CD14-positive monocyte (primary cell): Measurements from ENCODE around the gene USP3. TPM values are rescaled to one million over a fixed set of nuclear protein-coding genes. Genes with fewer than 3 reads are reported as not detected.

Experiments
- DNase-seq, 3 donors: peaks; one replicate each; pipeline ENCODE4 v3.0.0-alpha.2; 2011 to 2022
- H2AFZ ChIP-seq: 2 replicates; pipeline ENCODE4 v1.6.0; 2012; ENCODE audit warnings: mild to moderate bottlenecking, low read depth, low read length, inconsistent platforms; ENCODE audit not compliant: insufficient read depth, poor library complexity, severe bottlenecking
- H3K27ac ChIP-seq, 2 donors: 1 replicate in 1 of 2; 2 replicates in 1 of 2; pipeline ENCODE4 v1.5.1; 2012 to 2013; ENCODE audit warnings: low read length in 2 of 2, control low read depth in 1 of 2, inconsistent platforms in 1 of 2, low read depth in 1 of 2, mild to moderate bottlenecking in 1 of 2
- H3K27me3 ChIP-seq, 2 donors: one replicate each; pipeline versions ENCODE4 v1.6.0 to v1.6.1; 2011 to 2013; ENCODE audit warnings: low read length in 2 of 2; ENCODE audit not compliant: control insufficient read depth in 2 of 2, insufficient read depth in 2 of 2
- H3K36me3 ChIP-seq, 2 donors: replicated peaks in 1 of 2; 1 replicate in 1 of 2; 2 replicates in 1 of 2; pipeline versions ENCODE4 v1.5.1 to v1.6.1; 2012 to 2013; ENCODE audit warnings: low read length in 2 of 2, control low read depth in 1 of 2, inconsistent platforms in 1 of 2, mild to moderate bottlenecking in 1 of 2; ENCODE audit not compliant: insufficient read depth in 2 of 2, control insufficient read depth in 1 of 2
- H3K4me1 ChIP-seq, 2 donors: 1 replicate in 1 of 2; 2 replicates in 1 of 2; pipeline versions ENCODE4 v1.5.1 to v1.6.1; 2012 to 2013; ENCODE audit warnings: low read length in 2 of 2, control low read depth in 1 of 2, inconsistent platforms in 1 of 2, mild to moderate bottlenecking in 1 of 2, moderate library complexity in 1 of 2; ENCODE audit not compliant: insufficient read depth in 2 of 2, control insufficient read depth in 1 of 2
- H3K4me2 ChIP-seq: replicated peaks from 2 replicates; pipeline ENCODE3; 2012; ENCODE audit warnings: low read length, moderate library complexity, mild to moderate bottlenecking; ENCODE audit not compliant: poor library complexity, severe bottlenecking; ENCODE audit errors: extremely low read depth
- H3K4me3 ChIP-seq, 3 experiments: fragments of 200-600 bp in 1 of 3; sonication (generic) in 1 of 3; replicated peaks in 1 of 3; 1 replicate in 2 of 3; 2 replicates in 1 of 3; pipeline ENCODE4 v1.5.1; 2011 to 2013; ENCODE audit warnings: low read length in 3 of 3, mild to moderate bottlenecking in 3 of 3, control low read depth in 2 of 3, low read depth in 2 of 3, inconsistent platforms in 1 of 3, moderate library complexity in 1 of 3
- H3K79me2 ChIP-seq: 2 replicates; pipeline ENCODE4 v1.6.0; 2012; ENCODE audit warnings: mild to moderate bottlenecking, control low read depth, inconsistent platforms, low read length, moderate library complexity; ENCODE audit not compliant: insufficient read depth
- H3K9ac ChIP-seq: 2 replicates; pipeline ENCODE4 v1.6.0; 2017; ENCODE audit warnings: low read length, mild to moderate bottlenecking; ENCODE audit not compliant: insufficient read depth, poor library complexity, severe bottlenecking
- H3K9me3 ChIP-seq, 2 donors: replicated peaks in 1 of 2; 1 replicate in 1 of 2; 2 replicates in 1 of 2; pipeline versions ENCODE4 v1.5.1 to v1.6.1; 2012 to 2013; ENCODE audit warnings: low read length in 2 of 2, control low read depth in 1 of 2; ENCODE audit not compliant: control insufficient read depth in 1 of 2, insufficient read depth in 1 of 2
- H4K20me1 ChIP-seq: 2 replicates; pipeline ENCODE4 v1.6.0; 2012; ENCODE audit warnings: mild to moderate bottlenecking, low read length, control low read depth, moderate library complexity; ENCODE audit not compliant: insufficient read depth
- H3K27ac Mint-ChIP-seq, 7 donors: one replicate each; pipeline ENCODE4 v1.8.0; 2020; ENCODE audit warnings: mild to moderate bottlenecking in 7 of 7, mixed read lengths in 7 of 7, moderate library complexity in 6 of 7, inconsistent platforms in 2 of 7
- H3K27me3 Mint-ChIP-seq, 3 donors: one replicate each; pipeline ENCODE4 v1.8.0; 2021 to 2022; ENCODE audit warnings: low read depth in 3 of 3, mild to moderate bottlenecking in 3 of 3, mixed read lengths in 3 of 3, moderate library complexity in 3 of 3, inconsistent platforms in 1 of 3
- H3K36me3 Mint-ChIP-seq, 2 donors: one replicate each; pipeline ENCODE4 v1.8.0; 2020; ENCODE audit warnings: mixed read lengths in 2 of 2, inconsistent platforms in 1 of 2, mild to moderate bottlenecking in 1 of 2
- H3K4me1 Mint-ChIP-seq: one replicate; pipeline ENCODE4 v1.8.0; 2020; ENCODE audit warnings: mild to moderate bottlenecking, mixed read lengths
- H3K4me3 Mint-ChIP-seq, 2 donors: one replicate each; pipeline ENCODE4 v1.8.0; 2020; ENCODE audit warnings: mild to moderate bottlenecking in 2 of 2, mixed read lengths in 2 of 2, moderate library complexity in 1 of 2
- H3K9me3 Mint-ChIP-seq, 7 donors: one replicate each; pipeline ENCODE4 v1.8.0; 2020 to 2022; ENCODE audit warnings: mixed read lengths in 7 of 7, mild to moderate bottlenecking in 6 of 7, moderate library complexity in 6 of 7, inconsistent platforms in 2 of 7
- CTCF ChIP-seq: fragments of 200-600 bp; IDR thresholded peaks from one replicate; pipeline ENCODE4 v1.8.0; 2022; ENCODE audit warnings: antibody characterized with exemption, mild to moderate bottlenecking
- WGBS: methylation state at CpG from one replicate; pipeline ENCODE4 v1.1.5; 2013; ENCODE audit warnings: missing lambda C conversion rate; ENCODE audit not compliant: insufficient coverage; 5-methylcytosine and 5-hydroxymethylcytosine counted together
- intact Hi-C, 2 donors: fragments of 100-400 bp; cut with micrococcal nuclease; formaldehyde crosslinking; loops; one replicate each; pipeline versions ENCODE4 v1.15.0 to v1.15.1; 2023
- polyA plus RNA-seq, 3 donors: library from polyadenylated mRNA; depleted of rRNA in 1 of 3; unstranded in 2 of 3; stranded (reverse) in 1 of 3; fragments of 300-500 nt in 2 of 3; fragments of >200 nt in 1 of 3; fragmentation: Illumina TruSeq in 2 of 3; gene quantifications; 1 replicate in 2 of 3; 2 replicates in 1 of 3; pipeline ENCODE4 v1.2.3, GENCODE V29; 2012 to 2021

Gene USP3
- polyA plus RNA-seq, 3 donors, result 91.4 to 167 (median 122) TPM

GRCh38 chr15:63458794-63459395 lies 45.5 kb upstream of the USP3 start:
- no peak overlapping the region for H3K27ac Mint-ChIP-seq
- H3K27me3 ChIP-seq, result no peaks in the 10 kb centered on the region
- H3K4me2 ChIP-seq, result no peak overlapping the region
- no peak overlapping the region for H3K27ac ChIP-seq
- DNase-seq, result no peak
- no peak overlapping the region for H3K9ac ChIP-seq
- H3K79me2 ChIP-seq, result no peaks in the 10 kb centered on the region
- TF ChIP-seq CTCF, result no peak
- no peaks in the 10 kb centered on the region for H3K36me3 Mint-ChIP-seq
- H3K4me3 ChIP-seq, result no peak overlapping the region
- no peaks in the 10 kb centered on the region for H4K20me1 ChIP-seq
- H3K27me3 Mint-ChIP-seq, result peaks cover 0 to 1% (median 1%) of the 10 kb centered on the region in 3 donors
- no peaks in the 10 kb centered on the region for H3K36me3 ChIP-seq
- no peak overlapping the region for H3K4me3 Mint-ChIP-seq
- peaks cover 20 to 32% of the 10 kb centered on the region in 2 donors for H3K4me1 ChIP-seq
- peaks cover 0 to 6% of the 10 kb centered on the region in 2 donors for H3K9me3 ChIP-seq
- 88% methylated on average over 34 of the region's 36 CpGs for WGBS
- H3K4me1 Mint-ChIP-seq, result peaks cover 33% of the 10 kb centered on the region
- H3K9me3 Mint-ChIP-seq, result peaks cover 3 to 17% (median 9%) of the 10 kb centered on the region in 7 donors
- intact Hi-C loops, result no loop called here
- H2AFZ ChIP-seq, result no peak overlapping the region

- Histone ChIP-seq H3K4me3 (no peak overlapping the region), H3K4me2 (no peak overlapping the region), H4K20me1 (no peaks in the 10 kb centered on the region), H3K4me1 (peaks cover 19 to 24% of the 10 kb centered on the region in 2 donors), H3K36me3 (no peaks in the 10 kb centered on the region), H3K27ac (no peak overlapping the region), H3K79me2 (no peaks in the 10 kb centered on the region), H3K27me3 (no peaks in the 10 kb centered on the region), H2AFZ (no peak overlapping the region), H3K9me3 (peaks cover 0 to 6% of the 10 kb centered on the region in 2 donors), H3K9ac (no peak overlapping the region)
- 81% methylated on average over 10 of the region's 15 CpGs for WGBS
- no peaks in the 10 kb centered on the region for H3K36me3 Mint-ChIP-seq
- peaks cover 0 to 1% (median 1%) of the 10 kb centered on the region in 3 donors for H3K27me3 Mint-ChIP-seq
- intact Hi-C loops, result loop anchor here in 1 of 2 donors (10.0 kb wide), 1 partner anchor 64 kb away; no protein-coding TSS in a partner anchor
- H3K4me1 Mint-ChIP-seq, result peaks cover 28% of the 10 kb centered on the region
- DNase-seq, result no peak
- H3K4me3 Mint-ChIP-seq, result no peak overlapping the region
- TF ChIP-seq CTCF, result no peak
- peaks cover 3 to 17% (median 9%) of the 10 kb centered on the region in 7 donors for H3K9me3 Mint-ChIP-seq
- peak overlapping the region in 2 of 7 donors; percentile 53 to 71 for H3K27ac Mint-ChIP-seq
These were observed 43.9 kb upstream of the USP3 start for GRCh38 chr15:63460210-63461155.
